Brain microvascular endothelial cell (primary cell): Measurements from ENCODE around the gene LZIC.

ENCODE experiments used
- DNase-seq: peaks from one replicate; pipeline ENCODE4 v3.0.0-alpha.2; 2020
- H3K27ac ChIP-seq: fragments of 250-450 bp; sonication (Bioruptor Pico); 2 replicates; pipeline ENCODE4 v1.5.1; 2020; ENCODE audit warnings: mild to moderate bottlenecking, moderate library complexity
- H3K27me3 ChIP-seq: fragments of 250-450 bp; sonication (Bioruptor Pico); replicated peaks from 2 replicates; pipeline ENCODE4 v1.5.1; 2020; ENCODE audit warnings: mild to moderate bottlenecking
- H3K36me3 ChIP-seq: fragments of 250-450 bp; sonication (Bioruptor Pico); replicated peaks from 2 replicates; pipeline ENCODE4 v1.5.1; 2020; ENCODE audit warnings: mild to moderate bottlenecking
- H3K4me3 ChIP-seq: 2 replicates; pipeline ENCODE4 v1.5.1; 2011; ENCODE audit warnings: low read depth, mild to moderate bottlenecking, control low read depth, low read length, moderate library complexity
- in situ Hi-C: cut with HindIII; loops from 2 replicates; pipeline ENCODE4 v1.10.0; 2017; ENCODE audit warnings: low sequenced_read_pairs, low pct_ligation_motif_present
- TF ChIP-seq, protein P1 (sequence below): IDR thresholded peaks from 2 replicates; pipeline ENCODE4 v1.5.1; 2011; ENCODE audit warnings: low read depth, mild to moderate bottlenecking, moderate library complexity, low read length, control low read depth, inconsistent platforms; ENCODE audit errors: missing control alignments

Gene LZIC

DNA sequence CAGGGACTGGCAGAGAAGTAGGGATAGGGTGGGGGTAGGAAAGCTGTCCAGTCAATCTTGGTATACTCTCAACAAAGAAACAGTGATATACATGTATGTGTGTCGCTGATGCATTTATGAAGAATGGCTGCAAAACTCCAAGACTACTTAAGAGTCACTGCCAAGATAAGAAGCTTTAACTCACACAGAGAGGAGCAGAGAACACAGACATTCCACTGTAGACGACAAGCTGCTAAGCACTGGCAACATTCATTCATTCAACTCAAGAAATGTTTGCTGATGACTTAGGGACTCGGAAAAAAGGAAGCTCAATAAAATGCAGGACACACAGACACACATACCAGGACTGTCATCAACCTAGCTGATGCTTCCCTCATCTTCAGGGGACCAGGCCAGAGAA, 38.6 kb downstream of the LZIC start:
- TF ChIP-seq, protein P1, sequence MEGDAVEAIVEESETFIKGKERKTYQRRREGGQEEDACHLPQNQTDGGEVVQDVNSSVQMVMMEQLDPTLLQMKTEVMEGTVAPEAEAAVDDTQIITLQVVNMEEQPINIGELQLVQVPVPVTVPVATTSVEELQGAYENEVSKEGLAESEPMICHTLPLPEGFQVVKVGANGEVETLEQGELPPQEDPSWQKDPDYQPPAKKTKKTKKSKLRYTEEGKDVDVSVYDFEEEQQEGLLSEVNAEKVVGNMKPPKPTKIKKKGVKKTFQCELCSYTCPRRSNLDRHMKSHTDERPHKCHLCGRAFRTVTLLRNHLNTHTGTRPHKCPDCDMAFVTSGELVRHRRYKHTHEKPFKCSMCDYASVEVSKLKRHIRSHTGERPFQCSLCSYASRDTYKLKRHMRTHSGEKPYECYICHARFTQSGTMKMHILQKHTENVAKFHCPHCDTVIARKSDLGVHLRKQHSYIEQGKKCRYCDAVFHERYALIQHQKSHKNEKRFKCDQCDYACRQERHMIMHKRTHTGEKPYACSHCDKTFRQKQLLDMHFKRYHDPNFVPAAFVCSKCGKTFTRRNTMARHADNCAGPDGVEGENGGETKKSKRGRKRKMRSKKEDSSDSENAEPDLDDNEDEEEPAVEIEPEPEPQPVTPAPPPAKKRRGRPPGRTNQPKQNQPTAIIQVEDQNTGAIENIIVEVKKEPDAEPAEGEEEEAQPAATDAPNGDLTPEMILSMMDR = no peak
- H3K27me3 ChIP-seq = no peaks in the 10 kb centered on the region
- DNase-seq = peak; percentile 48
- H3K4me3 ChIP-seq = no peak overlapping the region
- in situ Hi-C loops = no loop called here
- no peaks in the 10 kb centered on the region for H3K36me3 ChIP-seq
- peak overlapping the region; percentile 22 for H3K27ac ChIP-seq

DNA sequence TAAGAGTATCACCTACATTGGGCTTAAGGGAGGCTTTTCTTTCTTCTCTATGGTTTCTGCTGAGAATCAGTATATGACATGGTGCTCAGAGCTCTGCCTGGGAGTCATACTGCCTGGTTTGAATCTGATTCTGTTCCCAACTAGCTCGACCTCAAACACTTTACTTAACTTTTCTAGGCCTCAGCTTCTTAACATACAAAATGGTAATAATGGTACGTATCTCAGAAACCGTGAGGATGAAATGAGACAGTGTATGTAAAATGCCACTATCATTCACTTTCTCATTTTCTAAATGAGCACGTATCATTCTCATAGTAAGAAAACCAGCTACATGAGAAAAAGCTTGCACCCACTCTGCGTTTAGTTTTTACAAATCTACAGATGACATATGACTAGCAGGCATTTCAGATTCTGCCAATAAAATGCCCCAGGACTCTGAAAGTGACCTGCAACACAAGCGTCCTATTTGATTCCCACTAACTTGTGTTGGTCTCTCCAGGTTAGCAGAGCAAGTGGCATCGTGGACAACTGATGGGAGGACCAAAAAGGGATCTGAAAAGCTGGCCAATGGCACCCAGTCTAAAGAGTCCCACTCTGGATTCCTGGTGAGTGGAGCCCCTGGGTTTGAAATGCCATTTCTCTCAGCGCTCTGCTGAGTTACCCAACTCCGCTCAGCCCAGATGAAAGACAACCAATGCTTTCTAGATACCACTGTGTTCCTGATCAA, 39.2 kb downstream of the LZIC start:
- Histone ChIP-seq H3K36me3 (no peaks in the 10 kb centered on the region), H3K27ac (no peak overlapping the region), H3K27me3 (no peaks in the 10 kb centered on the region), H3K4me3 (no peak overlapping the region)
- in situ Hi-C loops = no loop called here
- DNase-seq = no peak
- TF ChIP-seq, protein P1 = no peak

DNA sequence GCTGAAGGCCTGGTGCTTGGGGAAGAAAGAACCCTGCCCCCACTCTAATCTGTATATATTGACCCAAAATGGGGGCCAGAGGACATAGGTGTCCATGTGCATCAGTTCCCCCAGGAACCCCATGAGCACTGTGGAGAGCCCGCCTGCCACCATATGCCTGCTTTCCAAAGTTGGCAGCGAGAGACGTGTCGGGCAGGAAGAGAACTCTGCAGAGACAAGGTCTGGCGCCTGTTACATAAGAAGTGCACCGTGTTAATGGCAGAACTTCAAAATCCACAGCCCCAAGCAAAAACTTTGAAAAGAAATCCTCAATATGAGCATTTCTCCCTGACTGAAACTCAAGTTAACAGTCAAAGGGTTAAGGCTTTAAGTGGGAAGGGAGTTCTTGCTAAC, 41.1 kb downstream of the LZIC start:
- no peak overlapping the region for H3K27ac ChIP-seq
- H3K27me3 ChIP-seq = no peaks in the 10 kb centered on the region
- no peak overlapping the region for H3K4me3 ChIP-seq
- in situ Hi-C loops = no loop called here
- no peaks in the 10 kb centered on the region for H3K36me3 ChIP-seq
- TF ChIP-seq, protein P1 = no peak
- DNase-seq = no peak

DNA sequence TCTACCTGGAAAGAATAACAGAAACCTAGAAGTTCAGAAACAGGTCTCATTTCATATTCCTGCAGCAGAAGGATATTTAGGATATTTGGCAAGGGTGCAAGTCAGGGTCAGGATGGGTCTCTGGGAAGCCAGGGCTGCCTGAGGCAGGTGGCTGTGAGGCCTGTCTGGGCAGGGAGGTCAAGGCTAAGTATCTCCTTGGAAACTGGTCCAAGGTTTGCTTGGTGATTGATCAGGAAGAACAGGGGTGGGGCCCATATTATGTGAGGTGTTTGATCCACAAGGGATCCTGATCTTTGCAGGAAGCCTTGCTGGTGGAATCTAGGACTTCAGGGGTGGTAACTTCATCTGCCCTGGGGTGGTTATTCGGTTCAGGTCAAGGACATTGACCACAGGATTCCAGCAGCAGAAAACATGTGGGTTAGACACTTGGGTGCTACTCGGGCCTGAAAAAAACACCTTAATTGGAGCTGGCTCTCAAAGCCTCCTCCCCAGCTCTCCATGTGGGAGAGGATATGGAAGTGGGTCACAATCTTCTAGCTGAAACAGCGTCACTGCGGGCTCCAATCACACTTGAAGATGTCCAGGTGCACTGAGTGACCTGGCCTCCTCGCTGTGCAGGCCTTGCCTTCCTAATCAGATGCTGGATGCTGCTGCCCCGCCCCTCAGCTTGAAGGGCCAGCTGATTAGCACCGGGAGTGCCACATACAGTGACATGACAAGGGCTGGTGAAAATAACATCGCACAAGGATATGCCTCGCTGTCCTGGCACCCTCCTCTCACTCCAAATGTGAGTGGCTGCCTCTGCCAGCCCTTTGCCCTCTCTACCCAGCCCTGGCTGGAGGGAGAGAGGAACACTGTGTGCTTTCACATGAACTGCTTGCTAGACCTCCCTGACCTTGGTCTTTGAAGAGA, 41.8 kb downstream of the LZIC start:
- Histone ChIP-seq H3K4me3 (no peak overlapping the region), H3K27me3 (no peaks in the 10 kb centered on the region), H3K27ac (no peak overlapping the region), H3K36me3 (no peaks in the 10 kb centered on the region)
- TF ChIP-seq, protein P1 = no peak
- in situ Hi-C loops = no loop called here
- DNase-seq = no peak

DNA sequence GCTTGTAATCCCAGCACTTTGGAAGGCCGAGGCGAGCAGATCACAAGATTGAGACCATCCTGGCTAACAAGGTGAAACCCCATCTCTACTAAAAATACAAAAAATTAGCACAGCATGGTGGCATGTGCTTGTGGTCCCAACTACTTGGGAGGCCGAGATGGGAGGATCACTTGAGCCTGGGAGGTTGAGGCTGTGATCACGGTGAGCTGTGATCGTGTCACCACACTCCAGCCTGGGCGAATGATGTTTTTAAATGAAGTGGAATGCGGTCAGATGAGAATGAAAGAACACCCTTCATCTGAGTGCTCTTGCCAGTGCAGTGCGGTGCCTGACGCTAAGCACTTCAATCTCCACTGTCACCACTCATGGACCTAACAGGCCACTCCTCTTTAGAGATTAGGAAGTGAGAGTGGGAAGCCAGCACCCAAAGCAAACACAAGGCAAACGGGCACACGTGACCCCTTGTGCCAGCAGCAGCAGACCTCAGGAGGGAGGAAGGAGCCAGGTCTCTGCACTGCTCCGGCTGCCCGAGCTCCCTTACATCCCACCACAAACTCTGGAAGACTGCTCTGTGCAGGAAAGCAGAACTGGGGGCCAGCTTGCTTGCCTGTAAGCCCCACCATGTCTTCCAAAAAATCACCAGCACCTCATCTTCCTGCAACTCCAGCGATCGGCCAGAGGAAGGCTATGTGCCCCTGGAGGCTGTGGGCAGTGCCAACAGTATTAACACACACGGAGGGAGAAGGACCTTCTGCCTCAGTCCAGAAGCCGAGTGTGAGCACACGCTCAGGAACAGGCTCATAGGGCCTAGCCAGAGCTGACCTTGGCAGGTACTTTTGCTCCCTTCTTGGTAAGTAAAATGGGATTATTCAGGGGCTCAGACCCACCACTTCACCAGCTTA, 42.8 kb downstream of the LZIC start:
- in situ Hi-C loops = no loop called here
- TF ChIP-seq, protein P1 = no peak
- Histone ChIP-seq H3K27ac (no peak overlapping the region), H3K4me3 (no peak overlapping the region), H3K27me3 (no peaks in the 10 kb centered on the region), H3K36me3 (no peaks in the 10 kb centered on the region)
- DNase-seq = no peak
